ENCODE results near the gene RNU6-8.

Gene RNU6-8

GRCh38 chr14:32202998-32203882 is at the start of gene RNU6-8:
RNU6-8 (minus strand) TSS chr14:32203269.
- DNase-seq: peak; percentile 90

- peak; percentile 80 for DNase-seq
Measured at GRCh38 chr14:32252030-32252670, 49.1 kb upstream of the RNU6-8 start.

- DNase-seq: no peak
Measured at GRCh38 chr14:32251530-32251929, 48.5 kb upstream of the RNU6-8 start.

GRCh38 chr14:32250681-32251080 is 47.6 kb upstream of the RNU6-8 start:
- DNase-seq: no peak

GRCh38 chr14:32249780-32250179 is 46.7 kb upstream of the RNU6-8 start:
- DNase-seq: no peak

- no peak for DNase-seq
Measured at GRCh38 chr14:32249371-32249770, 46.3 kb upstream of the RNU6-8 start.

- DNase-seq: no peak
Measured at GRCh38 chr14:32246751-32247150, 43.7 kb upstream of the RNU6-8 start.

- DNase-seq: no peak
Measured at GRCh38 chr14:32244404-32244803, 41.3 kb upstream of the RNU6-8 start.

- DNase-seq: peak; percentile 8
Measured at GRCh38 chr14:32233260-32233659, 30.2 kb upstream of the RNU6-8 start.

GRCh38 chr14:32232481-32232880 is 29.4 kb upstream of the RNU6-8 start:
- DNase-seq: no peak

- no peak for DNase-seq
Measured at GRCh38 chr14:32230695-32231280, 27.7 kb upstream of the RNU6-8 start.

GRCh38 chr14:32230181-32230580 is 27.1 kb upstream of the RNU6-8 start:
- DNase-seq: no peak

GRCh38 chr14:32226056-32226455 is 23.0 kb upstream of the RNU6-8 start:
- no peak for DNase-seq

GRCh38 chr14:32225378-32225920 is 22.4 kb upstream of the RNU6-8 start:
- DNase-seq: no peak

- DNase-seq: peak; percentile 11
Measured at GRCh38 chr14:32224737-32225377, 21.8 kb upstream of the RNU6-8 start.

- no peak for DNase-seq
Measured at GRCh38 chr14:32217301-32217700, 14.2 kb upstream of the RNU6-8 start.

- no peak for DNase-seq
Measured at GRCh38 chr14:32212833-32213232, 9.8 kb upstream of the RNU6-8 start.

- DNase-seq: no peak
Measured at GRCh38 chr14:32211068-32211404, 8.0 kb upstream of the RNU6-8 start.

GRCh38 chr14:32209471-32209870 is 6.4 kb upstream of the RNU6-8 start:
- DNase-seq: no peak

- no peak for DNase-seq
Measured at GRCh38 chr14:32208490-32208889, 5.4 kb upstream of the RNU6-8 start.

GRCh38 chr14:32206552-32206951 is 3.5 kb upstream of the RNU6-8 start:
- no peak for DNase-seq

GRCh38 chr14:32205984-32206383 is 2.9 kb upstream of the RNU6-8 start:
- peak; percentile 5 for DNase-seq

- DNase-seq: no peak
Measured at GRCh38 chr14:32205554-32205953, 2.5 kb upstream of the RNU6-8 start.
